ENCODE results near the gene KRT3.

Gene KRT3

GRCh38 chr12:52795694-52796428, at the start of gene KRT3:
Gene KRT3 (minus strand): TSS chr12:52796117. CDS start chr12:52796042, 75 bp downstream.
- DNase-seq (ENCODE audit: extremely low read depth in 1 of 2, low read depth in 1 of 2), result no peak

- no peak for DNase-seq (ENCODE audit: extremely low read depth in 1 of 2, low read depth in 1 of 2)
Measured at GRCh38 chr12:52844386-52844785, 48.5 kb upstream of the KRT3 start.

- no peak for DNase-seq (ENCODE audit: extremely low read depth in 1 of 2, low read depth in 1 of 2)
Measured at GRCh38 chr12:52839436-52840105, 43.7 kb upstream of the KRT3 start.

GRCh38 chr12:52838609-52839435, 42.9 kb upstream of the KRT3 start:
- no peak for DNase-seq (ENCODE audit: extremely low read depth in 1 of 2, low read depth in 1 of 2)

GRCh38 chr12:52837781-52838608, 42.1 kb upstream of the KRT3 start:
- no peak for DNase-seq (ENCODE audit: extremely low read depth in 1 of 2, low read depth in 1 of 2)

- no peak for DNase-seq (ENCODE audit: extremely low read depth in 1 of 2, low read depth in 1 of 2)
Measured at GRCh38 chr12:52837413-52837741, 41.5 kb upstream of the KRT3 start.

GRCh38 chr12:52836491-52837412, 40.8 kb upstream of the KRT3 start:
- DNase-seq (ENCODE audit: extremely low read depth in 1 of 2, low read depth in 1 of 2), result no peak

- peak; percentile 35 to 39 for DNase-seq (ENCODE audit: extremely low read depth in 1 of 2, low read depth in 1 of 2)
Measured at GRCh38 chr12:52836042-52836466, 40.1 kb upstream of the KRT3 start.

GRCh38 chr12:52835271-52836041, 39.5 kb upstream of the KRT3 start:
- DNase-seq (ENCODE audit: extremely low read depth in 1 of 2, low read depth in 1 of 2), result no peak

GRCh38 chr12:52834727-52835001, 38.7 kb upstream of the KRT3 start:
- DNase-seq (ENCODE audit: extremely low read depth in 1 of 2, low read depth in 1 of 2), result no peak

- no peak for DNase-seq (ENCODE audit: extremely low read depth in 1 of 2, low read depth in 1 of 2)
Measured at GRCh38 chr12:52833922-52834726, 38.2 kb upstream of the KRT3 start, which contains the start of gene KRT79. Gene KRT79 (minus strand): TSS chr12:52834311. CDS start chr12:52834260, 51 bp downstream.

- DNase-seq (ENCODE audit: extremely low read depth in 1 of 2, low read depth in 1 of 2), result no peak
Measured at GRCh38 chr12:52832985-52833905, 37.3 kb upstream of the KRT3 start.

- no peak for DNase-seq (ENCODE audit: extremely low read depth in 1 of 2, low read depth in 1 of 2)
Measured at GRCh38 chr12:52832451-52832850, 36.5 kb upstream of the KRT3 start.

- DNase-seq (ENCODE audit: extremely low read depth in 1 of 2, low read depth in 1 of 2), result no peak
Measured at GRCh38 chr12:52831251-52831650, 35.3 kb upstream of the KRT3 start.

- no peak for DNase-seq (ENCODE audit: extremely low read depth in 1 of 2, low read depth in 1 of 2)
Measured at GRCh38 chr12:52829986-52830770, 34.3 kb upstream of the KRT3 start.

- DNase-seq (ENCODE audit: extremely low read depth in 1 of 2, low read depth in 1 of 2), result no peak
Measured at GRCh38 chr12:52828591-52829021, 32.7 kb upstream of the KRT3 start.

Data from activated CD8-positive, alpha-beta memory T cell treated with anti-CD3 and anti-CD28 coated beads for 1 hour (primary cell).